HG03196 (cell line): Measurements from ENCODE around the gene ESR2.

Source experiments
- ATAC-seq: cut with Tn5 transposase; IDR thresholded peaks from one replicate; pipeline ENCODE4 v1.9.1; 2021; ENCODE audit not compliant: unreplicated experiment

The ESR2 gene

DNA sequence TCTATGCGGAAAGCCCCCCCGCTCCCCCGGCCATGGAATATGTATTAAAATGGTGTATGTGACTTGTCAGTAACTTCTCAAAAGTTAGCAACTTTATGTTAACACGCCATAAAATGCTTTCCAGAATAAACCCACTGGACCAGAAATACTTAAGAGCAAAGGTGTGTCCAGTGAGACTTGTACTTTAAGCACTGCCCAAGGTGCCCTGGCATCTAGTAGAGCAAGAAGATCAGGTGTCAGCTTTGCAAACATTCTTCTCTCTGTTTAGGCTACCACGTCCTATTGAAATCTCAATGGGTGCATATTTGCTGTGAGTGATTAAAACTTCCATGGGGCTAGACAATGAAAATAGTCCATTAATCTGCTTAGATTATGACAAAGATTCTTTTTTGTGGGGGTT is 201.2 kb downstream of the ESR2 start:
- ATAC-seq: no peak

DNA sequence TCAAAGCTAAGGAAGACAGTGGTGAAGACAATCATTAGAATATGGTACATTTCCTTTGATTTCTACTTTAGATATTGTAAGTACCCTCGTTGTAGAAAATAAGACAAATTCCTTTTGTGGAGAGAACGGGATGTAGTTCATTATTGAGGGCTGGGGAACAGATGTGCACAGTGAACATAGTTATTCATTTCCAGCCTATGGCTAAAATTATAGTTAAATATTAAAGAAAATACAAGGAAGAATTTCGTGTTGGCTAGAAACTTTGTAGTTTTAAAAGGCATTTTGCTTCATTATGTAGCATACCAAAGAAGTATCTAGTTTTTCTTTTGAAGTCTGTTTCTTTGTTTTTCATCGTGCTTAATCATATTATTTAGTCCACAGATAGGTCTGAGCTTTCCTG is 201.8 kb downstream of the ESR2 start:
- ATAC-seq: no peak

DNA sequence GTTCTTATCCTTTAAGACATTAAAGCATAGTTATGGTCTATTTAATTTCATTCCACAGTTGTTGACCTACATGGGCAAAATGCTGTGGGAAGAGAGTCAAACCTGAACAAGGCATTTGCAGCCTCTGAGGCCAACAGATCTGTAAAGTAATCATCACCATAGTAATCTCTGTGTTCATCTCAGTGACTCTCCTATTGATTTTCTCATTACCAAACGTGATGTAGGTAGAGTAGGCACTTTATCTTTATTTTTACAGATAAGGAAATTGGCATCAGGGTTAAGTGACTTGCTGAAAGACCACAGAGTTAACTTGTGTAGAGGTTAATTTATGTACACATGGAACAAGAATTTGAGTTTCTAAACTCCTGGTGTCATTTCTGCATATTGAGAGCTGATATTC is 203.0 kb downstream of the ESR2 start:
- ATAC-seq: no peak

DNA sequence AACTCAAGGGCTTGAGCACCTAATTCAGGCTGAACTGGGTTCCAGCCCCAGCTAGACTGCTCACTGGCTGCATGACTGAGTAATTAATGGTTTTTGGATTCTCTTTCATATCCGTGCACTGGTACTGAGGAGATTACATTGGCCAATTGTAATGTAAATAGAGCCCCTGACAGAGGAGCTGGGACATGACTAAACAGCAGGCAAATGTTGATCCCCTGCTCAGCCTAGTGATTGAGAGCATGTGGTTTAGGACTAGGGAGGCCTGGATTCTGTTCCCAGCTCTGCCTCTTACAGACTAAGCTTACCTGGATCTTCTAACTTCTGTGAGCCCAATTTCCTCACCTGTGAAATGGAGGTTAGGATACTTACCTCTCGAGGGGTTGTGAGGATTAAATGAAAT is 204.3 kb downstream of the ESR2 start:
- ATAC-seq: no peak

DNA sequence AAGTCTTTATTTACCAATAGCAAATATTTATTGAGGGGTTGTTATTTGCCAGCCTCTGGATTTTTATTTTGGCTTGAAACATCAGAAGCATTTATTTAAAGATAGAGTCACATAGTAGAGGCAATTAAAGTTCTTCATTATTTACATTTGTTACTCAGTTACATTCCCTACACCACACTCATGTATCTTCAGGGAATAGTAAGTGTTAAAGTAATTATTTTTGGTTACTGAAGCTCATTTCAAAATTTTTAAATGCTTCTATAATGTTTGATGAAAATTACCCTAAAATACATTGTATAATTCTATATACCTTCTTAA is 205.6 kb downstream of the ESR2 start:
- ATAC-seq: no peak

DNA sequence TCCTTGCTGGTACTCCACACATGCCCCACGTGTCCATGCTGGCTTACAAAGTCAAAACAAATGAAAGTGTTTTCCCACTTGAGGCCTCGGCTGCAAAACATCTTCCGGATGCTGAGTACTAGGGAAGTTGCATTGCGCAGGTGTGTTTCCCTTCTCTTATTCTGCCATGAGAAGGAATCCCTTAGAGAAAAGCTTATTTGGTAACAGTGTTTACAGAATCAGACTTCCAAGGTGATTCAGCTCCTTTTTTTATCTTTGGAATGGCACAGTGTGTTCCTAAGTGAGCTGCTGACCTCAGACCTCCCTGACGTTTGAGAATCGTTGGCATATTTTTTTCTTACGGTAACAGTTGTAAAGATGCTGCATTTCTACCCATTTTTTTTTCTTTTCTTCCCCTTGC is 211.3 kb downstream of the ESR2 start:
- ATAC-seq: no peak

DNA sequence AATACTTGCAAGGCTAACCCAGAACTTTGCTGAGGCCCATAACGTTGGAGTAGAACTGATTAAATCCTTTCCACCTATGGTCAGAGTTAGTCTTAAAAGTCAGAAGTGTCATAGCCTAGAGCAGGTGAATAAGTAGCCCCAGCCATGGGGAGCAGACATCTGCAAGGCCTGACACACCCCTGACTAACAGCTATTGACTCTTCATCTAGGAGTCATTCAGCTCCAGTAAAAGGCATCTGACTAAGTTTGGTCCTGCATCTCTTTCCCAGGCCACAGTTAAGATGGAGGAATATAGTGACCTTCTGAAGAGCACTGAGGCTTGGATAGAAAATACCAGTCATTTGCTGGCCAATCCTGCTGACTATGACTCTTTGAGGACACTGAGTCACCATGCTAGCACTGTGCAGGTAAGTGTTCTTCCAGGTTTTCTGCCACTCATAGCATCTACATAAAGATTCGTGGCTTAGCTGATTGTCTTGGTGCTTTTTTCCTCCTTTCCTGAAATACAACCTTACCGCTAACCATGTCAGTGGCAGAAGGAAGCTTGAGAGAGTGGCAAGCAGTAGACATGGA is 212.9 kb downstream of the ESR2 start:
- no peak for ATAC-seq

DNA sequence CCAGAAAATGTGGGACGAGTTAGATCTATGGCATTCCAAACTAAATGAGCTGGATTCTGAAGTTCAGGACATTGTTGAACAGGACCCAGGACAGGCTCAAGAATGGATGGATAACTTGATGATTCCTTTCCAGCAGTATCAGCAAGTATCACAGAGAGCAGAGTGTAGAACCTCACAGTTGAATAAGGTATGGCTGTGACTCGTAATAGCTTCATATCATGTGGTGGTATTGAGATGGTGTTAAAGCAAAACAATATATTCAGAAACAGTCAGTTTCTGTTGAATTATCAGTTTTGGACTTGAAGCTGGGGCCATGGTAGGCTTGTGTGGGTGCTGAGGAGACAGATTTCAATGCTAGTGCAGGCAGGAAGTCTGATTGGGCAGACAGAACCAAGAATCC is 213.7 kb downstream of the ESR2 start:
- ATAC-seq: no peak

DNA sequence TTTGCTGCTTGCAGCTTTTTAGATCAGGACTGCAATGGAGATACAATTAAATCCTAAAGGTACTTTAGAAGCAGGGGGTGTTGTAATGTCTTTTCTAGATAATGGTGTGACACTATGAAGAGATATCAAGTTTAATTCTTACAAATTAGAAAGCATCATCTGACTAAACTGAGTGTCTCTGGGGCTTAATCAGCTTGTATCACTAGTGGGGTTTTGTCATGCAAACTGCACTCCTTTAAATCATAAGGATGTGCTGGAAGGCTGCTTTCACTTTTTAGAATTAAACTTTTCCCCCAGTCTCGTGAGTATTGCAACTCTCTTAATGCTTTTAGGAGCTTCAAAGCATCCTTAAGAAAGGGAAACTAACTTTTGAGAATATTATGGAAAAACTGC is 218.6 kb downstream of the ESR2 start:
- no peak for ATAC-seq

DNA sequence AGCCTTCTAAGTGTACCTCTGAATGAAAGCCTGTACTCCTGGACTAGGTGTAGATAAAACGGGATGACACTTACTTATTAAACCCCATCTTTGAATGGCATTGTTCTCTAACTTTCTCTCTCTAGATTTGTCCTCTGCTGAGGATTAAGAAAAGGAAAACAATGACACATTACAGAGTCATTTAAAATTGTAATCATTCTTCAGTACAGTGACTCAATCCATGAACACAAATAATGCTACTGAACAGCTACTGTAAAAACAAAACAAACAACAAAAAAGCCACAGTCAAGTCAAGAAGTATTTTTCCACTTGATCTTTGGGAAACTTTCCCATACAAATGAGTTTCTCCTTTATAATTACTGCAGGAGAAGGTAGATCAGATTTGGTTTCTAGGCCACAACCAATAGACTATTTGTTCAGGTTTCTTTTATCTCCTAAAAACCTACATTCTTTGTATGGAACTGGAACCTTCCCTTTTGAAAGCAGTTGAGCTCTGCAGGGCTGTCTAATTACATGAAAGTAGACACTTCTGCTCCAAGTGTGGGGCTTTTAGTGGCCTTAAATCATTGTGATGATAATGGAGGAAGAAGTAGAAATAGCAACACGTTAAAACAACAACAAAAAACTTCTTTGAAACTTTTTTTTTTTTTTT is 219.1 kb downstream of the ESR2 start:
- no peak for ATAC-seq

DNA sequence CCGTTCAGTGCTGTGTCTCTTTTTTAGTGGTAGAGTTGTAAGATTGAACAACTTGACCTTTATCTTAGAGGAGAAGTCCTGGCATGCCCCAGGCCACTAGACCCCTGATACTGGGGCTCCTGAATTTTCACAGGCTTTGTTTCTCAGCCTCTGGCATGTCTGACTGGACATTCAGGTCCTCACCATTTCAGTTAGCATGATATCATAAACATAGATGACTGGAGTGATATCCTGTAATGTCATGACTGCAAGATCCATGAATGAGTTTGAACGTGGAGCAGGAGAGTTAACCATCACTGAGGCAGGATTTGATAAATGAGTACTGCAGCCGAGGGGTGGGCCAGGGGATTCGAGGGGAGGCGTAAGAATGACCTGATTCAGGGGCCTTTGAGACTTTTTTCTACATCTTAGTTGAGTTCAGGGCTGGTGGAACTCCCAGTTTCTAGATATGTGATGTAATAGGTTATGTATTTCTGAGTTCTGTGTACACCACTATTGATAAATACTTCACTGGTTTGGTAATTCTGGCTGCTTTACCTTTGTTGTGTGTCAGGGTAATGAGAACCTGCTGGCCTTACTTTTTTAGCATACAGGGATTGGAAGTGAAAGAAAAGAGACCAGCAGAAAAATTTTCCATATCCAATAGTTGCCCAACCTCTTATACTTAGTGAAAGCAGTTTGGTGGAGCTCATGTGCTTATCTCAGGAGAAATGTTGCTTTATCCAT is 224.4 kb downstream of the ESR2 start:
- no peak for ATAC-seq

DNA sequence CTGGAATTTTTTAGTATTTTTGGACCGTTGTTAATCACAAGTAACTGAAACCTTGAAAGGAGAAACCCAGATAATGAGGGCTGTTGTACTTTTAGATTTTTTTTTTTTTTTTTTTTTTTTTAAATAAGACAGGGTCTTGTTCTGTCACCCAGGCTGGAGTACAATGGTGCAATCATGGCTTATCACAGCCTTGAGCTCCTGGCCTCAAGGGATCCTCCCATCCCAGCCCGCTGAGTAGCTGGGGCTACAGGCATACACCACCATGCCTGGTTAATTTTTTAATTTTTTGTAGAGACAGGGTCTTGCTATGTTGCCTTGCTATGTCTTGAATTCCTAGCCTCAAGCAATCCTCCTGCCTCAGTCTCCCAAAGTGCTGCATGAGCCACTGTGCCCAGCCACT is 229.7 kb downstream of the ESR2 start:
- no peak for ATAC-seq

DNA sequence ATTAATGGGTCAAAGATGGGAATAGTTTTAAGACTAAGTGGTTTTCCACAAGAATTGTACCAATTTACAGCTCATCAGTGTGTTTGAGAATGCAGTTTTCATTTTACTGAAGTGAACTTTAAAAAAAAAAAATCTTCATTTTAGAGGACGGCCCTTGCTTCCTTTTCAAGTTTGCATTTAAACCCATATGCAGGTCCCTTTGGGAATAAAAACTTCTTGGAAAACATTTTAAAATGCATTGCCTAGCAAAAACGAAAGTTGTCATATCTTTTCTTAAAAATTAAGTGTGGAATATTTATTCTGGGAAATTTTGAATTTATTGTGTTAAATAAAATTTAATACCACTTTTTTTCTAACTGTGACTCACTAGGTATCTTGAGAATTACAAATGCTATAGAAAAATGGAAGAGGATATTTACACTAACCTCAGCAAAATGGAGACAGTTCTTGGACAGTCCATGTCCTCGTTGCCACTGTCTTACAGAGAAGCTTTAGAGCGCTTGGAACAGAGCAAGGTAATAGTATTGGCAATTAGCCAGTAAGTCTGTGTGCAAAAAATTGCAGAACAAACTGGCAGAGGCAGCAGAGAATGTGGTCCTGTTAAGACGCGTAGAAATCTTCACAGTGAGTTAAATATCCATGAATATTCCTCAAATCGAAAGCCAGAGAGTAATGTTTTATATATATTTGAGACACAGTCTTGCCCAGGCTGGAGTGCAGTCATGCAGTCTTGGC is 231.6 kb downstream of the ESR2 start:
- ATAC-seq: no peak

DNA sequence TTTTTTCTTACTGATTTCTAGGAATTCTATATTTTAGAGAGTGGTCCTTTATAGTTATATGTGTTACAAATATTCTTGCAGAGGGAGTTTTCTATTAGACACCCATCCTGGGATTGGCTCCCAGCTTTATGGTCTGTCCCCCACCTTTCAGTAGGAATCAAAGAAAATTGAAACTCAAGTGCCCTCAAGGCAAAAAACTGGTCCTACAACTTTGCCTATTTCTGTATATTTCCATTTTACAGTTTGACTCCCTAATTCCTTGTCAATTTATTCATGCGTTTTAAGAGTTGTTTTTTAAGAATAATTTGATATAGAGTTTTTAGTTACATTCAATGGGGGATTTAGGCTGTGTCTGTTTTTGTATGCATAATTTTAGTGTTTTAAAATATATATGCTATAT is 232.5 kb downstream of the ESR2 start:
- ATAC-seq: no peak

DNA sequence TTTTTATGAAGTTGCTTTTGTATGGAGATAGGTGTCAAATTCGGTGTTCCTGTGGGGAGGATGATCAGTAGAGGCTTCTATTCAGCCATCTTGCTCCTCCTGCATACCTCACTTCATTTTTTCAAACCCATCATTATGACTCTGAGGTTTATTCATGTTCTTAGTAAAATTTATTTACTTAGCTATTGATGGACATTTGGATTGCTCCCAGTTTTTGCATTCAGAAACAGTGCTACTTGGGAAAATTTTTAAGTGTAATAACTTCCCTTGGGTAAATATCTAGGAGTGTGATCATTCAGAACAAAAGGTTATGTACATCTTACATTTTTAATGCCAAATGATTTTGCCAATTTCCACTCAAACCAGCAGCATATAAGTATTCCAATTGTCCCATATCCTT is 233.1 kb downstream of the ESR2 start:
- ATAC-seq: no peak

DNA sequence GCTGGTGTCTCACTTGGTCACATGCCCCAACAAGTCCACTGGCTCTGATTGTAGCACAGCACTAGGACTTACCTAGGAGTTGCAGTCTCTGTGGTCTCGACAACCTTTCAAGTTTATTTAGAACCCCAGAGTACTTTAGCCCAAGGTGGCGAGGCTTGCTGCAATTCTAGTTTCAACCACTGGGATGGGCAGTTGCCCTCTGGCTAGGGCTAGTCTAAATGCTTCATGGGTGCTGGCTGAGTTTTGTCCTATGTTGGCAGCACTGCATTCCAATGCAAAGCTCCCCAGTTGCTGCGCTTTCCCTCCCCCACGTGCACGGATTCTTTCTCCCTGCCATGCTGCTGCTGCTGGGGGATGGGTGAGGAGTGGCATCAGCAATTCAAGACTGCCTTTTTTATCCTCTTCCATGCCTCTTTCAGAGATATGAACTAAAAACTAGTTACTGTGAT is 233.5 kb downstream of the ESR2 start:
- ATAC-seq: no peak

DNA sequence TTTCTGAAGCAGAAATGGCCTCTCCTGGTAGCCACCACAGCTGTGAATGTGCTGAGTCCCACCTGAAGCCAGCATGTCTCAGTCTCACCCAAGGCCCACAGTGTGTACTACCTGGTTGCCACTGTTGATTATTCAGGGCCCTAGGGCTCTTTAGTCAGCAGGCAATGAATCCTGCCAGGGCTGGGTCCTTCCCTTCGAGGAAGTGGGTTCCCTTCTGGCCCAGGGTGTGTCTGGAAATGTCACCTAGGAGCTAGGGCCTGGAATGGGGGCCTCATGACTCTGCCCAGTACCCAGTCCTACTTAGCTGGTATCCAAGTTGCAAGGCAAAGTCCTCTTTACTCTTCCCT is 234.0 kb downstream of the ESR2 start:
- ATAC-seq: no peak

DNA sequence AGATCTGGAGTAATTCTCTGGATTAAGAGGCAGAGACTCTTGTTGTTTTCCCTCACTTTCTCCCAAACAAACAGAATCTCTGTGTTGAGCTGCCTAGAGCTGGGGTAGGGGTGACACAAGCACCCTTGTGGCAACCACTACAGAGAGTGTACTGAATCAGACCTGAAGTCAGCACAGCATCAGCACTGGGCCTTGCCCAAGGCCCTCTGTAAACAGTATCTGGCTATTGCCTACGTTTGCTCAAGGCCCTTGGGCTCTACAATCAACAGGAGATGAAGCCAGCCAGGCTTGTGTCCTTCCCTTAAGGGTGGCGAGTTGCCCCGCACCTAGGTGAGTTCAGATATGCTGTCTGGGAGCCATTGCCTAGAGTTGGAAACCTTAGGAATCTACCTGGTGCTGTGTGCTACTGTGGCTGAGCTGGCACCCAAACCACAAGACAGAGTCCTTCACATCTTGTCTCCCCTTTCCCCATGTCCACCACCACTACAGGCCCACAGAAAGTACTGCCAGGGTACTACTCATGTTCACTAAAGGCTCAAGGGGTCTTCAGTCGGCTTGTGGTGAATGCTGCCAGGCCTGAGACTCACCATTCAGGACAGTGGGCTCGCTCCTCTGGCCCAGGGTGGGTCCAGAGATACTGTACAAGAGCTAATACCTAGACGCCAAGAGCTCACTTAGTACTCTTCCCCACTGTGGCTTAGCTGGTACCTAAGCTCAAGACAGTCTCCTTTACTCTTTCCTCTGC is 234.5 kb downstream of the ESR2 start:
- no peak for ATAC-seq

DNA sequence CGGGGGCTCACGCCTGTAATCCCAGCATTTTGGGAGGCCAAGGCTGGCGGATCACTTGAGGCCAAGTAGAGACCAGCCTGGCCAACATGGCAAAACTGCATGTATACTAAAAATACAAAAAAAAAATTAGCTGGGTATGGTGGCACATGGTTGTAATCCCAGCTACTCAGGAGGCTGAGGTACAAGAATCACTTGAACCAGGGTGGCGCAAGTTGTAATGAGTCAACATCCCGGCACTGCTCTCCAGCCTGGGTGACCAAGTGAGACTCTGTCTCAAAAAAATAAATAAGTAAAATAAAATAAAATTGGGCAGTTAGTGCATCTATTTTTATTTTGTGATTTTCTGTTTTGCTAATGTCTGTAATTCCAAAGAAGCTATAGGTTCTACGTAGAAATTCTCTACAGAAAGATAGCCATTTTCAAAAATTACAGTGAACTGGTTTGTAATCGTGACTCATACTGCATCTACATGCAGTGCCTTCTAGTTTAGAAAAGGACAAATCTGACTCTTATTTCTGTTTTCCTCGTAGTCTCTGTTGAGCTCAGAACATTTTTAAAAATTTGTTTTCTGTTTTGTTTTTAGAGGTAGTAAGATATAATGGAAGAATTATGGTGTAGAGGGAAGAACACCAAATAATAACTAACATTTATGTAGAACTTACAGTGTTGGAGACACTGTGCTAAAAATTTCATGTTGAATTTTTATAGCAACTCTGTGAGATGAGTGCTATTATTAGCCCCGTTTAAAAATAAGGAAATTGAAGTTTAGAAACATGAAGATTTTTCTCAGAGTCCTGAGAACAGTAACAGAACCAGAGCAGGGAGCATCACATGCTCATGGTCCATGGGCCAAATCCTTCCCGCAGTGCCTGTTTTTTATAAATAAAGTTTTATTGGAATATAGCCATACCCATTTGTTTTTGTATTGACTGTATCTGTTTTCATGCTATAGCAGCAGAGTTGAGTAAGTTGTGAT is 240.2 kb downstream of the ESR2 start:
- ATAC-seq: no peak

DNA sequence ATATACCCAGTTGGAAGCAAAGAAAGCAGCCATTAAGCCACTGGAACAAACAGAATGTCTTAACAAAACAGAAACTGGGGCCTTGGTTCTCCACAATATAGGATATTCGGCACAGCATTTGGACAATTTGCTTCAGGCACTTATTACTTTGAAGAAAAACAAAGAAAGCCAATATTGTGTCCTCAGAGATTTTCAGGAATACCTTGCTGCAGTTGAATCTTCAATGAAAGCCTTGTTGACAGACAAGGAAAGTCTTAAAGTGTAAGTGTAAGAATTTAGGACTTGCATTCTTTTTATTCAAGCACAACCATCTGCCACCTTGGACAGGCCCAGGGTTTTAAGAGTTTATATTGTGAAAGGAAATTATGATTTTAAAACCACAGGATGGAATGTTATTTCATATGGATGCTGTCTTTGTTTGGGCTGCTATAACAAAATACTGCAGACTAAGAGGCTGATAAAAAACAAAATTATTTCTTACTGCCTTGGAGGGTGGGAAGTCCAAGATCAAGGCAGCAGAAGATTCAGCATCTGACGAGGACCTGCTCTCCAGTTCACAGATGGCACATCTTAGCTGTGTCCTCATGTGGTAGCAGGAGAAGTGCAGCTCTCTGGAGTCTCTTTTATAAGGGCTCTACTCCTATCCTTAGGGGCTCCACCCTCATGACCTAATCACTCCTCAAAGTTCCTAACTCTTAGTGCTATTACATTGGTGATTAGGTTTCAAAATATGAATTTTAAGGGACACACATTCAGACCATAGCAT is 244.4 kb downstream of the ESR2 start:
- ATAC-seq: no peak
